ENCODE results near the gene ARMH3.
A peak's percentile ranks its signal among the peaks of the same experiment; 100 is the strongest.

ARMH3 gene

GRCh38 chr10:101850749-101851148 is 205.2 kb downstream of the ARMH3 start:
- DNase-seq, result no peak

GRCh38 chr10:101848894-101849351 is 207.1 kb downstream of the ARMH3 start:
- no peak for DNase-seq

- DNase-seq, result no peak
Measured at GRCh38 chr10:101848408-101848807, 207.6 kb downstream of the ARMH3 start.

GRCh38 chr10:101845893-101846292 is 210.1 kb downstream of the ARMH3 start:
- DNase-seq, result no peak

- DNase-seq, result peak; percentile 37
Measured at GRCh38 chr10:101843032-101844021, 212.6 kb downstream of the ARMH3 start, which contains the start of gene KCNIP2. Gene KCNIP2 (minus strand): TSS chr10:101843800. CDS start chr10:101843568, 232 bp downstream.

- DNase-seq, result no peak
Measured at GRCh38 chr10:101841826-101842225, 214.1 kb downstream of the ARMH3 start.

- DNase-seq, result peak; percentile 88
Measured at GRCh38 chr10:101840741-101841453, 215.1 kb downstream of the ARMH3 start.

- DNase-seq, result peak; percentile 42
Measured at GRCh38 chr10:101840102-101840684, 215.8 kb downstream of the ARMH3 start.

- peak; percentile 71 for DNase-seq
Measured at GRCh38 chr10:101839416-101840063, 216.4 kb downstream of the ARMH3 start.

- DNase-seq, result no peak
Measured at GRCh38 chr10:101839002-101839401, 217.0 kb downstream of the ARMH3 start.

- DNase-seq, result no peak
Measured at GRCh38 chr10:101838416-101838970, 217.5 kb downstream of the ARMH3 start.

- DNase-seq, result no peak
Measured at GRCh38 chr10:101837748-101838147, 218.2 kb downstream of the ARMH3 start.

- no peak for DNase-seq
Measured at GRCh38 chr10:101835362-101835761, 220.6 kb downstream of the ARMH3 start.

- DNase-seq, result no peak
Measured at GRCh38 chr10:101834341-101834740, 221.6 kb downstream of the ARMH3 start.

GRCh38 chr10:101833466-101833865 is 222.5 kb downstream of the ARMH3 start:
- DNase-seq, result peak; percentile 26

- DNase-seq, result no peak
Measured at GRCh38 chr10:101832325-101832771, 223.6 kb downstream of the ARMH3 start.

- DNase-seq, result no peak
Measured at GRCh38 chr10:101831169-101831811, 224.7 kb downstream of the ARMH3 start.

GRCh38 chr10:101830322-101831168 is 225.4 kb downstream of the ARMH3 start:
- DNase-seq, result peak; percentile 93

GRCh38 chr10:101829561-101830315 is 226.2 kb downstream of the ARMH3 start:
- DNase-seq, result peak; percentile 72
